ENCODE results near the gene IQSEC1.

Gene IQSEC1

GRCh38 chr3:13066834-13067233 is 6.4 kb downstream of the IQSEC1 start:
- no peak for DNase-seq

GRCh38 chr3:13066236-13066635 is 7.0 kb downstream of the IQSEC1 start:
- DNase-seq = no peak

- DNase-seq = no peak
Observed at GRCh38 chr3:13065727-13066126, 7.5 kb downstream of the IQSEC1 start.

GRCh38 chr3:13064964-13065363 is 8.3 kb downstream of the IQSEC1 start:
- no peak for DNase-seq

- DNase-seq = no peak
Observed at GRCh38 chr3:13064159-13064868, 8.9 kb downstream of the IQSEC1 start.

- DNase-seq = no peak
Observed at GRCh38 chr3:13063225-13063624, 10.0 kb downstream of the IQSEC1 start.

- DNase-seq = no peak
Observed at GRCh38 chr3:13062647-13063046, 10.6 kb downstream of the IQSEC1 start.

- no peak for DNase-seq
Observed at GRCh38 chr3:13060341-13060910, 12.8 kb downstream of the IQSEC1 start.

- no peak for DNase-seq
Observed at GRCh38 chr3:13058346-13059120, 14.7 kb downstream of the IQSEC1 start.

- no peak for DNase-seq
Observed at GRCh38 chr3:13057282-13058040, 15.8 kb downstream of the IQSEC1 start.

- DNase-seq = no peak
Observed at GRCh38 chr3:13055634-13056033, 17.6 kb downstream of the IQSEC1 start.

GRCh38 chr3:13054341-13055285 is 18.6 kb downstream of the IQSEC1 start:
- DNase-seq = peak; percentile 73

- DNase-seq = peak; percentile 62
Observed at GRCh38 chr3:13053893-13054292, 19.3 kb downstream of the IQSEC1 start.

- DNase-seq = no peak
Observed at GRCh38 chr3:13053420-13053819, 19.8 kb downstream of the IQSEC1 start.

GRCh38 chr3:13052191-13052820 is 20.9 kb downstream of the IQSEC1 start:
- DNase-seq = no peak

- no peak for DNase-seq
Observed at GRCh38 chr3:13051581-13051980, 21.6 kb downstream of the IQSEC1 start.

GRCh38 chr3:13051066-13051465 is 22.2 kb downstream of the IQSEC1 start:
- DNase-seq = no peak

GRCh38 chr3:13050446-13050845 is 22.8 kb downstream of the IQSEC1 start:
- no peak for DNase-seq

- no peak for DNase-seq
Observed at GRCh38 chr3:13049400-13049799, 23.8 kb downstream of the IQSEC1 start.

- DNase-seq = no peak
Observed at GRCh38 chr3:13047296-13048165, 25.7 kb downstream of the IQSEC1 start.
